Measurements from ENCODE around the gene YTHDF1. TPM values are rescaled to one million over a fixed set of nuclear protein-coding genes. Genes with fewer than 3 reads are reported as not detected.

Gene YTHDF1
- total and polyA plus RNA-seq, 2 of the 4 experiments (the other 2 are of a cell fraction) = 10.9 to 22.6 TPM

DNA sequence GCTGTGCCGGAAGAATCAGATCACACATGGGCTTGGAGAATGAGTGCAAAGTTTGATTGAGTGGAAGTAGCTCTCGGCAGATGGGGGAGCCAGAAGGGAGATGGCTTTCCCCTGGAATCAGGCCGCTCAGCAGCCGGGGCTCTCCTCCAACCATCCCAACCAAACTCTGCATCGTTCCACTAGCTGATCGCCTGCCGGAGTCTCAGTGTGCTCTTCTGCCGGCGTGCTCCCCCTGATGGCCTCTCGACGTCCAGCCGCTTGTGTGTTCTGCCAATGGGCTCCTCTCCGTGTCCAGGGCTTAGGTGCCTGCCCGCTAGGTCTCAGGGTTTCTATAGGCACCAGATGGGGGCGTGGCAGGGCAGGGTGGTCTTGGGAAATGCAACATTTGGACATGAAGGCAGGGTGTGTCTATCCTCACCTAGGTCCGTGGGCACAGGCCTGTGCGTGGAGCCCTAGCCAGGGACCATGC lies 14.9 kb upstream of the YTHDF1 start (continued):
- TF ChIP-seq CHD1 (IDR thresholded peaks at IDR 0.05; ENCODE audit: low read depth, low read length) (no peak), MAFK (IDR thresholded peaks at IDR 0.05; ENCODE audit: low read depth, low read length) (no peak), RFX5 (IDR thresholded peaks at IDR 0.05; ENCODE audit: low read depth, low read length) (no peak), MXI1 (IDR thresholded peaks at IDR 0.05; ENCODE audit: borderline replicate concordance, low read depth, low read length) (no peak), SMC3 (IDR thresholded peaks at IDR 0.05; ENCODE audit: low read depth, low read length) (no peak)
- TF ChIP-seq, protein P1, sequence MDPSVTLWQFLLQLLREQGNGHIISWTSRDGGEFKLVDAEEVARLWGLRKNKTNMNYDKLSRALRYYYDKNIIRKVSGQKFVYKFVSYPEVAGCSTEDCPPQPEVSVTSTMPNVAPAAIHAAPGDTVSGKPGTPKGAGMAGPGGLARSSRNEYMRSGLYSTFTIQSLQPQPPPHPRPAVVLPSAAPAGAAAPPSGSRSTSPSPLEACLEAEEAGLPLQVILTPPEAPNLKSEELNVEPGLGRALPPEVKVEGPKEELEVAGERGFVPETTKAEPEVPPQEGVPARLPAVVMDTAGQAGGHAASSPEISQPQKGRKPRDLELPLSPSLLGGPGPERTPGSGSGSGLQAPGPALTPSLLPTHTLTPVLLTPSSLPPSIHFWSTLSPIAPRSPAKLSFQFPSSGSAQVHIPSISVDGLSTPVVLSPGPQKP (IDR thresholded peaks at IDR 0.05; ENCODE audit: borderline replicate concordance, low read depth, low read length) = no peak

DNA sequence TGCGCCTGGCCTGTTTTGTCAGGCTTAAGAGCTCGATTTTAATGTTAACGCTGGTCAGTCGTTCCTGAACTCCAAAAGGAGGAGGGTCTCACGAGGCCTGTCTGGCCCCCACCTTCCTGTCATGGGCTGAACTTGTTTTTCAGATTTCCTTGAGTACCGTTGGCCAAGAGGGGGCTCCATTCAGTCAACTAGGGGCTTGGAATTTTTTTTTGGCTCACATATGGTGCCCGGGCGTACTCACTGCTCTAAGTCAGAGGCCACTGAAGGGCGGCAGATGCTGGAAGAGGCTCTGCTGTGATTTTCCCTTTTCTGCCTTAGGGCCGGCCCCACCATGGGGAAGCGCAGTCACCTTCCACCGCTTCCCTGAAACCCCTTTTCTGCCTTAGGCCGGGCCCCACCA lies 12.9 kb upstream of the YTHDF1 start:
- Histone ChIP-seq H3K4me3 (ENCODE audit: insufficient read depth, low read depth, low read length) (no peak overlapping the region), H2BK20ac (ENCODE audit: low read depth, low read length) (no peak overlapping the region), H2BK15ac (ENCODE audit: low read depth, low read length) (no peak overlapping the region), H4K20me1 (ENCODE audit: insufficient read depth, low read length) (peaks cover 11% of the 10 kb centered on the region; the same call in 1 of the 2 replicates), H3K36me3 (ENCODE audit: control insufficient read depth, insufficient read depth, low read length) (no peaks in the 10 kb centered on the region), H4K5ac (ENCODE audit: low read depth, low read length) (no peak overlapping the region), H3K9me1 (ENCODE audit: insufficient read depth, low read length) (peaks cover 10% of the 10 kb centered on the region; the same call in 1 of the 2 replicates), H3K9me3 (ENCODE audit: control insufficient read depth, insufficient read depth, low read length) (no peaks in the 10 kb centered on the region), H3K14ac (replicated peaks; ENCODE audit: low read depth, low read length) (no peak overlapping the region), H2AK5ac (ENCODE audit: low read depth, low read length) (no peak overlapping the region), H3K79me1 (ENCODE audit: low read depth in 1 of 2, low read length in 2 of 2) (no peaks in the 10 kb centered on the region), H3K9ac (ENCODE audit: low read depth, low read length) (no peak overlapping the region), H2AK9ac (replicated peaks; ENCODE audit: low read depth, low read length, poor library complexity) (no peak overlapping the region), H2AFZ (replicated peaks; ENCODE audit: low read length, poor library complexity) (no peak overlapping the region), H3K56ac (ENCODE audit: extremely low read depth, insufficient read depth, low read length) (no peak overlapping the region), H3K4me2 (ENCODE audit: low read depth, low read length) (no peak overlapping the region), H3K18ac (ENCODE audit: low read depth, low read length) (no peak overlapping the region), H3K27me3 (ENCODE audit: control insufficient read depth, insufficient read depth, low read length) (no peaks in the 10 kb centered on the region), H3K4me1 (ENCODE audit: control insufficient read depth, insufficient read depth, low read length) (peaks cover 30% of the 10 kb centered on the region), H3K4ac (ENCODE audit: low read depth, low read length) (no peak overlapping the region), H4K91ac (ENCODE audit: insufficient read depth, low read depth, low read length) (no peak overlapping the region), H3K27ac (ENCODE audit: insufficient read depth, low read length) (no peak overlapping the region), H2BK120ac (ENCODE audit: low read depth, low read length) (no peak overlapping the region), H3K23ac (ENCODE audit: low read depth, low read length) (no peak overlapping the region), H2BK5ac (ENCODE audit: low read depth, low read length, poor library complexity, severe bottlenecking) (no peak overlapping the region), H4K8ac (ENCODE audit: low read depth in 2 of 2, low read length in 2 of 2) (no peak overlapping the region)
- dilution Hi-C loops (cut with HindIII; ENCODE audit: low sequenced_read_pairs, unreplicated experiment) = no loop called here
- no peak for DNase-seq
- ChIA-PET POLR2A (ENCODE audit: unreplicated experiment) (no interaction called here), CTCF (no interaction called here)
- intact Hi-C loops (cut with micrococcal nuclease) = no loop called here
- no TSS peak for BruUV-seq (replicated peaks)
- in situ Hi-C loops (cut with MboI; ENCODE audit: low sequenced_read_pairs) = no loop called here
- WGBS, 2 experiments (ENCODE audit: extremely low coverage in 2 of 2, insufficient read length in 1 of 2) = 62% methylated on average over 11 of the region's 13 CpGs; no CpG with 5 or more reads in 1 of the 2 experiments
- no peak for ATAC-seq (ENCODE audit: low read depth)
- TF ChIP-seq, protein P1 (IDR thresholded peaks at IDR 0.05; ENCODE audit: borderline replicate concordance, low read depth, low read length) = no peak
- no peak for TF ChIP-seq CEBPB (IDR thresholded peaks at IDR 0.05; ENCODE audit: low read depth, low read length)
- TF ChIP-seq MAFK (IDR thresholded peaks at IDR 0.05; ENCODE audit: low read depth, low read length) = no peak
- no peak for TF ChIP-seq SMC3 (IDR thresholded peaks at IDR 0.05; ENCODE audit: low read depth, low read length)
- TF ChIP-seq, protein P2, sequence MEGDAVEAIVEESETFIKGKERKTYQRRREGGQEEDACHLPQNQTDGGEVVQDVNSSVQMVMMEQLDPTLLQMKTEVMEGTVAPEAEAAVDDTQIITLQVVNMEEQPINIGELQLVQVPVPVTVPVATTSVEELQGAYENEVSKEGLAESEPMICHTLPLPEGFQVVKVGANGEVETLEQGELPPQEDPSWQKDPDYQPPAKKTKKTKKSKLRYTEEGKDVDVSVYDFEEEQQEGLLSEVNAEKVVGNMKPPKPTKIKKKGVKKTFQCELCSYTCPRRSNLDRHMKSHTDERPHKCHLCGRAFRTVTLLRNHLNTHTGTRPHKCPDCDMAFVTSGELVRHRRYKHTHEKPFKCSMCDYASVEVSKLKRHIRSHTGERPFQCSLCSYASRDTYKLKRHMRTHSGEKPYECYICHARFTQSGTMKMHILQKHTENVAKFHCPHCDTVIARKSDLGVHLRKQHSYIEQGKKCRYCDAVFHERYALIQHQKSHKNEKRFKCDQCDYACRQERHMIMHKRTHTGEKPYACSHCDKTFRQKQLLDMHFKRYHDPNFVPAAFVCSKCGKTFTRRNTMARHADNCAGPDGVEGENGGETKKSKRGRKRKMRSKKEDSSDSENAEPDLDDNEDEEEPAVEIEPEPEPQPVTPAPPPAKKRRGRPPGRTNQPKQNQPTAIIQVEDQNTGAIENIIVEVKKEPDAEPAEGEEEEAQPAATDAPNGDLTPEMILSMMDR (conservative IDR thresholded peaks at IDR 0.05; ENCODE audit: low read depth, low read length) = no peak
